GM19397 (cell line): ENCODE measurements around the gene COQ4.

Experiments used
- ATAC-seq: cut with Tn5 transposase; IDR thresholded peaks from one replicate; pipeline ENCODE4 v1.9.1; 2021; ENCODE audit warnings: mild to moderate bottlenecking, moderate library complexity; ENCODE audit not compliant: unreplicated experiment

COQ4 gene

GRCh38 chr9:128340691-128341434, 18.2 kb downstream of the COQ4 start:
- no peak for ATAC-seq

GRCh38 chr9:128341435-128341849, 18.8 kb downstream of the COQ4 start:
- no peak for ATAC-seq

- no peak for ATAC-seq
These were observed 20.5 kb downstream of the COQ4 start for GRCh38 chr9:128342971-128343680.

- ATAC-seq: no peak
These were observed 21.2 kb downstream of the COQ4 start for GRCh38 chr9:128343855-128344254.

GRCh38 chr9:128344931-128345605, 22.4 kb downstream of the COQ4 start:
- no peak for ATAC-seq

- ATAC-seq: no peak
These were observed 26.5 kb downstream of the COQ4 start for GRCh38 chr9:128349125-128349524.

GRCh38 chr9:128349772-128350171, 27.1 kb downstream of the COQ4 start:
- ATAC-seq: no peak

- ATAC-seq: no peak
These were observed 32.8 kb downstream of the COQ4 start for GRCh38 chr9:128355451-128355850.

- no peak for ATAC-seq
These were observed 35.5 kb downstream of the COQ4 start for GRCh38 chr9:128358090-128358489.

GRCh38 chr9:128358861-128359260, 36.2 kb downstream of the COQ4 start:
- ATAC-seq: no peak

- no peak for ATAC-seq
These were observed 38.2 kb downstream of the COQ4 start for GRCh38 chr9:128360826-128361225.

GRCh38 chr9:128361296-128361985, 38.8 kb downstream of the COQ4 start:
- no peak for ATAC-seq

- no peak for ATAC-seq
These were observed 39.5 kb downstream of the COQ4 start for GRCh38 chr9:128361986-128362646.

GRCh38 chr9:128362774-128363173, 40.1 kb downstream of the COQ4 start:
- no peak for ATAC-seq

GRCh38 chr9:128365525-128365924, 42.9 kb downstream of the COQ4 start:
- no peak for ATAC-seq

GRCh38 chr9:128369024-128369706, 46.5 kb downstream of the COQ4 start:
- ATAC-seq: no peak

- ATAC-seq: no peak
These were observed 47.7 kb downstream of the COQ4 start for GRCh38 chr9:128370367-128370751.

GRCh38 chr9:128370752-128371629, 48.4 kb downstream of the COQ4 start, which contains the start of gene URM1:
TSS of gene URM1 (plus strand) at chr9:128371374. CDS start at chr9:128371381, 7 bp downstream.
- peak; percentile 90 for ATAC-seq

GRCh38 chr9:128371630-128372117, 49.0 kb downstream of the COQ4 start:
- no peak for ATAC-seq
